Uterus (tissue), 2 donors: ENCODE measurements around the gene COL5A2.

Experiments
- CTCF ChIP-seq, 4 experiments: fragments of 200-600 bp in 2 of 4; fragments of 450-650 bp in 2 of 4; sonication (generic) in 2 of 4; IDR thresholded peaks; one replicate each; pipeline ENCODE4 v1.5.1; 2016 to 2019; ENCODE audit warnings: antibody characterized with exemption in 4 of 4, mild to moderate bottlenecking in 2 of 4, moderate library complexity in 1 of 4
- POLR2A ChIP-seq, 2 donors: fragments of 450-650 bp; IDR thresholded peaks; one replicate each; pipeline ENCODE4 v1.6.1; 2016; ENCODE audit warnings: antibody characterized with exemption in 2 of 2, mild to moderate bottlenecking in 1 of 2, moderate library complexity in 1 of 2

DNA sequence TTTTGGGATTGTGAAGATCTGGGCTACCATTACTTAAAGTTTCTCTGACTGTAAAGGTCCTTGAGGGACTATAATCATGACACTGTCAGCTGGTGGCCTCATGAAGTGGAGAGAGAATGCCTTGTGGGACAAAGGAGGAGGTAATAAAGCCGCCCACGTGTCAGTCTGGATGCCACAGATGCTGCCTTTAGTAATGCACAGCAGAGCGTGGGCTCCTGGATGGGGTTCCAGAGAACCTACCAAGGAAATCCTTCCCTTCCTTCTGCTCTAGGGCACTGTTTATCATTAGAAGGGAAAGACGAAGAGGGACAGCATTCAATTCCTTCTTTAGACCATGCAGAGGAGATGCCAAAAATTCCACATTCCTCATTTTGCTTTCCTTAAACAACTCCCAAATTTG, 63.5 kb downstream of the COL5A2 start:
- TF ChIP-seq CTCF (IDR thresholded peaks at IDR 0.05) (no peak), POLR2A (IDR thresholded peaks at IDR 0.05) (no peak)
